Esophagus squamous epithelium (tissue), 4 donors: Measurements from ENCODE around the gene SLAMF6.

Source experiments
- POLR2A ChIP-seq, 4 donors: fragments of 450-650 bp; IDR thresholded peaks; one replicate each; pipeline ENCODE4 v1.6.1; 2017; ENCODE audit warnings: antibody characterized with exemption in 4 of 4, mild to moderate bottlenecking in 4 of 4, moderate library complexity in 3 of 4
- TF ChIP-seq, protein P1 (sequence below), 6 experiments: fragments of 450-650 bp in 4 of 6; fragments of 200-600 bp in 2 of 6; sonication (generic) in 2 of 6; IDR thresholded peaks; one replicate each; pipeline ENCODE4 v1.5.1; 2016 to 2019; ENCODE audit warnings: antibody characterized with exemption in 6 of 6, mild to moderate bottlenecking in 4 of 6, moderate library complexity in 4 of 6

DNA sequence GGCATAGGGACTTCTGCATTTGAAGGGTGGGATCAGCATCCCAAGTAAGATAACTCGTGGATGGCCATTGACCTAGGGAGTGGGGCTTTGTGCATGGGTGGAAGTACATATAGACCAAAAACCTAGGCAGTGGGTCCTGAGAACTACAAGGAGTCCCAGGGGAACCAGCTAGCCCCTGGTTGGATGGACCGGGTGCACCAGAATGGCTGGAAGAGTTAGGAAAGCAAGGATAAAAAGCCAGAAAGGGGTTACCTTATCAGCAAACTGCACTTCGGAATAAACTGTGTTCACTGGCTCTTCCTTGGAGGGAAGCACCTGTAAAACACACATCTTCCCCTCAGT, 26.6 kb upstream of the SLAMF6 start:
- TF ChIP-seq, protein P1, sequence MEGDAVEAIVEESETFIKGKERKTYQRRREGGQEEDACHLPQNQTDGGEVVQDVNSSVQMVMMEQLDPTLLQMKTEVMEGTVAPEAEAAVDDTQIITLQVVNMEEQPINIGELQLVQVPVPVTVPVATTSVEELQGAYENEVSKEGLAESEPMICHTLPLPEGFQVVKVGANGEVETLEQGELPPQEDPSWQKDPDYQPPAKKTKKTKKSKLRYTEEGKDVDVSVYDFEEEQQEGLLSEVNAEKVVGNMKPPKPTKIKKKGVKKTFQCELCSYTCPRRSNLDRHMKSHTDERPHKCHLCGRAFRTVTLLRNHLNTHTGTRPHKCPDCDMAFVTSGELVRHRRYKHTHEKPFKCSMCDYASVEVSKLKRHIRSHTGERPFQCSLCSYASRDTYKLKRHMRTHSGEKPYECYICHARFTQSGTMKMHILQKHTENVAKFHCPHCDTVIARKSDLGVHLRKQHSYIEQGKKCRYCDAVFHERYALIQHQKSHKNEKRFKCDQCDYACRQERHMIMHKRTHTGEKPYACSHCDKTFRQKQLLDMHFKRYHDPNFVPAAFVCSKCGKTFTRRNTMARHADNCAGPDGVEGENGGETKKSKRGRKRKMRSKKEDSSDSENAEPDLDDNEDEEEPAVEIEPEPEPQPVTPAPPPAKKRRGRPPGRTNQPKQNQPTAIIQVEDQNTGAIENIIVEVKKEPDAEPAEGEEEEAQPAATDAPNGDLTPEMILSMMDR (IDR thresholded peaks at IDR 0.05) = no peak
- TF ChIP-seq POLR2A (IDR thresholded peaks at IDR 0.05) = no peak
